Measurements from ENCODE around the gene GP9.
"Not testable (repeated sequence)": the region's sequence is repeated elsewhere in the genome, so short reads cannot be mapped to it uniquely, and the experiment has no call there.

Gene GP9

GRCh38 chr3:129068291-129068886 lies 7.8 kb downstream of the GP9 start:
- Histone ChIP-seq H3K4me2 (ENCODE audit: low read depth, low read length, poor library complexity, severe bottlenecking) (no peak overlapping the region), H4K20me1 (ENCODE audit: insufficient read depth, low read length, poor library complexity, severe bottlenecking) (no peaks in the 10 kb centered on the region), H3K79me2 (ENCODE audit: insufficient read depth, low read length) (no peaks in the 10 kb centered on the region), H2AFZ (ENCODE audit: low read length) (no peak overlapping the region), H3F3A (ENCODE audit: low read depth) (no peaks in the 10 kb centered on the region), H3K27me3 (ENCODE audit: insufficient read depth, low read length, poor library complexity, severe bottlenecking) (no peaks in the 10 kb centered on the region), H3K4me3 (ENCODE audit: low read length, poor library complexity, severe bottlenecking) (no peak overlapping the region), H3K4me1 (ENCODE audit: insufficient read depth, low read length, poor library complexity, severe bottlenecking) (peaks cover 9% of the 10 kb centered on the region), H3K9ac (ENCODE audit: low read depth, low read length, poor library complexity, severe bottlenecking) (no peak overlapping the region), H3K36me3 (ENCODE audit: insufficient read depth, low read length) (no peaks in the 10 kb centered on the region), H3K9me3 (ENCODE audit: insufficient read depth, low read depth, low read length) (no peaks in the 10 kb centered on the region), H3K9me2 (replicated peaks; ENCODE audit: low read depth, low read length) (no peaks in the 10 kb centered on the region)
- TF ChIP-seq EZH2phosphoT487 (IDR thresholded peaks at IDR 0.05; ENCODE audit: borderline replicate concordance): no peak
- no peak for TF ChIP-seq CTCF (conservative IDR thresholded peaks at IDR 0.05; ENCODE audit: low read length)

GRCh38 chr3:129069313-129070085 lies 8.9 kb downstream of the GP9 start:
- H3K4me3 ChIP-seq (ENCODE audit: low read length, poor library complexity, severe bottlenecking); H3K27me3 ChIP-seq (ENCODE audit: insufficient read depth, low read length, poor library complexity, severe bottlenecking); H3K4me2 ChIP-seq (ENCODE audit: low read depth, low read length, poor library complexity, severe bottlenecking); H3K9ac ChIP-seq (ENCODE audit: low read depth, low read length, poor library complexity, severe bottlenecking); H3F3A ChIP-seq (ENCODE audit: low read depth); H3K9me3 ChIP-seq (ENCODE audit: insufficient read depth, low read depth, low read length); H3K9me2 ChIP-seq (replicated peaks; ENCODE audit: low read depth, low read length); H3K36me3 ChIP-seq (ENCODE audit: insufficient read depth, low read length); H3K4me1 ChIP-seq (ENCODE audit: insufficient read depth, low read length, poor library complexity, severe bottlenecking); H3K79me2 ChIP-seq (ENCODE audit: insufficient read depth, low read length); H4K20me1 ChIP-seq (ENCODE audit: insufficient read depth, low read length, poor library complexity, severe bottlenecking): not testable (repeated sequence)
- peak overlapping the region; percentile 39; the same call in 1 of the 2 replicates for H2AFZ ChIP-seq (ENCODE audit: low read length)

GRCh38 chr3:129070086-129070885 lies 9.7 kb downstream of the GP9 start:
- Histone ChIP-seq H3K9ac (ENCODE audit: low read depth, low read length, poor library complexity, severe bottlenecking) (no peak overlapping the region), H3K27me3 (ENCODE audit: insufficient read depth, low read length, poor library complexity, severe bottlenecking) (no peaks in the 10 kb centered on the region), H3K4me2 (ENCODE audit: low read depth, low read length, poor library complexity, severe bottlenecking) (no peak overlapping the region), H3K4me3 (ENCODE audit: low read length, poor library complexity, severe bottlenecking) (no peak overlapping the region), H3K4me1 (ENCODE audit: insufficient read depth, low read length, poor library complexity, severe bottlenecking) (peaks cover 9% of the 10 kb centered on the region), H3F3A (ENCODE audit: low read depth) (no peaks in the 10 kb centered on the region), H3K36me3 (ENCODE audit: insufficient read depth, low read length) (no peaks in the 10 kb centered on the region), H3K9me3 (ENCODE audit: insufficient read depth, low read depth, low read length) (no peaks in the 10 kb centered on the region), H3K79me2 (ENCODE audit: insufficient read depth, low read length) (no peaks in the 10 kb centered on the region), H4K20me1 (ENCODE audit: insufficient read depth, low read length, poor library complexity, severe bottlenecking) (no peaks in the 10 kb centered on the region), H3K9me2 (replicated peaks; ENCODE audit: low read depth, low read length) (no peaks in the 10 kb centered on the region), H2AFZ (ENCODE audit: low read length) (peak overlapping the region; percentile 39; the same call in 1 of the 2 replicates)
- TF ChIP-seq EZH2phosphoT487 (IDR thresholded peaks at IDR 0.05; ENCODE audit: borderline replicate concordance) (no peak), CTCF (conservative IDR thresholded peaks at IDR 0.05; ENCODE audit: low read length) (no peak)

Data from Loucy (cell line).